H1 (cell line): ENCODE data around the gene SLC38A10. TPM values are rescaled to one million over a fixed set of nuclear protein-coding genes. Genes with fewer than 3 reads are reported as not detected.

ENCODE experiments used
- CTCF ChIA-PET: fragments of 300-600 bp; sonication (Branson Sonifier 250); formaldehyde crosslinking; loops from one replicate; lab custom pipeline; 2021; ENCODE audit not compliant: partially characterized antibody; lab: Charles Lee
- POLR2A ChIA-PET: fragments of 300-600 bp; sonication (Branson Sonifier 250); formaldehyde crosslinking; loops from one replicate; lab custom pipeline; 2021; ENCODE audit warnings: inconsistent platforms; ENCODE audit not compliant: partially characterized antibody; lab: Charles Lee
- DNase-seq, 2 experiments: peaks; one replicate each; pipeline versions ENCODE4 v3.0.0 to v3.0.0-alpha.2; 2010 to 2022; ENCODE audit warnings: low spot score in 2 of 2, low read depth in 1 of 2, mixed read lengths in 1 of 2
- FAIRE-seq: peaks from 2 replicates; lab custom pipeline; 2011; peaks lifted over from hg19 to GRCh38; lab: Jason Lieb, UNC
- H2AFZ ChIP-seq: 2 replicates; pipeline ENCODE4 v1.8.1; 2012; ENCODE audit warnings: low read length, inconsistent platforms
- H2AK5ac ChIP-seq: 2 replicates; pipeline ENCODE4 v1.6.1; 2013; ENCODE audit warnings: low read depth, low read length
- H2BK120ac ChIP-seq: replicated peaks from 2 replicates; pipeline ENCODE3; 2013; ENCODE audit warnings: low read depth, low read length, inconsistent platforms
- H2BK12ac ChIP-seq: 2 replicates; pipeline ENCODE4 v1.6.1; 2013; ENCODE audit warnings: low read depth, low read length
- H2BK15ac ChIP-seq: 2 replicates; pipeline ENCODE4 v1.6.1; 2013; ENCODE audit warnings: low read length
- H2BK20ac ChIP-seq: 2 replicates; pipeline ENCODE4 v1.6.1; 2013; ENCODE audit warnings: low read length
- H2BK5ac ChIP-seq: 2 replicates; pipeline ENCODE4 v1.6.1; 2013; ENCODE audit warnings: low read depth, low read length
- H3K14ac ChIP-seq: 2 replicates; pipeline ENCODE4 v1.6.1; 2013; ENCODE audit warnings: inconsistent platforms; ENCODE audit not compliant: insufficient read length
- H3K18ac ChIP-seq: 2 replicates; pipeline ENCODE4 v1.6.1; 2013; ENCODE audit warnings: low read length; ENCODE audit errors: extremely low read depth
- H3K23ac ChIP-seq: 2 replicates; pipeline ENCODE4 v1.6.1; 2013; ENCODE audit warnings: inconsistent platforms; ENCODE audit not compliant: insufficient read length
- H3K23me2 ChIP-seq: 2 replicates; pipeline ENCODE4 v1.6.1; 2013; ENCODE audit warnings: low read depth, low read length
- H3K27ac ChIP-seq: 2 replicates; pipeline ENCODE4 v1.6.1; 2011; ENCODE audit warnings: low read depth, low read length, inconsistent platforms
- H3K27me3 ChIP-seq, 4 experiments: replicated peaks in 1 of 4; 1 replicate in 1 of 4; 2 replicates in 3 of 4; pipeline versions ENCODE4 v1.6.1 to v1.8.1; 2011 to 2013; ENCODE audit warnings: low read length in 3 of 4, mild to moderate bottlenecking in 3 of 4, inconsistent platforms in 2 of 4, mixed read lengths in 2 of 4, moderate library complexity in 1 of 4; ENCODE audit not compliant: control insufficient read depth in 3 of 4, insufficient read depth in 3 of 4; ENCODE audit errors: extremely low read depth in 1 of 4
- H3K36me3 ChIP-seq, 4 experiments: 2 replicates each; pipeline versions ENCODE4 v1.6.1 to v1.8.1; 2011 to 2013; ENCODE audit warnings: mild to moderate bottlenecking in 4 of 4, low read length in 3 of 4, moderate library complexity in 2 of 4, control low read depth in 1 of 4, inconsistent platforms in 1 of 4; ENCODE audit not compliant: insufficient read depth in 4 of 4, control insufficient read depth in 2 of 4
- H3K4ac ChIP-seq: replicated peaks from 2 replicates; pipeline ENCODE3; 2013; ENCODE audit warnings: low read length, low read depth, mixed read lengths, inconsistent platforms; ENCODE audit not compliant: insufficient read length
- H3K4me1 ChIP-seq, 4 experiments: replicated peaks in 1 of 4; 1 replicate in 1 of 4; 2 replicates in 3 of 4; pipeline versions ENCODE4 v1.6.1 to v1.8.1; 2011 to 2013; ENCODE audit warnings: low read length in 3 of 4, inconsistent platforms in 2 of 4, mixed read lengths in 1 of 4; ENCODE audit not compliant: insufficient read depth in 4 of 4, control insufficient read depth in 3 of 4
- H3K4me2 ChIP-seq, 2 experiments: 2 replicates each; pipeline versions ENCODE4 v1.6.1 to v1.8.1; 2011 to 2013; ENCODE audit warnings: low read depth in 2 of 2, low read length in 2 of 2, control low read depth in 1 of 2, inconsistent platforms in 1 of 2, mild to moderate bottlenecking in 1 of 2; ENCODE audit not compliant: insufficient read depth in 1 of 2
- H3K4me3 ChIP-seq, 4 experiments: fragments of 200-600, 300-600 bp in 1 of 4; sonication (generic), shearing (Covaris generic), sonication (Bioruptor Twin) in 1 of 4; 2 replicates each; pipeline versions ENCODE4 v1.5.1 to v1.8.1; 2011 to 2016; ENCODE audit warnings: low read length in 4 of 4, low read depth in 3 of 4, control low read depth in 2 of 4, inconsistent platforms in 2 of 4, mild to moderate bottlenecking in 2 of 4, mixed read lengths in 1 of 4, moderate library complexity in 1 of 4; ENCODE audit not compliant: insufficient read depth in 2 of 4; ENCODE audit errors: extremely low read depth in 1 of 4
- H3K56ac ChIP-seq: replicated peaks from 2 replicates; pipeline ENCODE3; 2013; ENCODE audit warnings: low read depth, mild to moderate bottlenecking, mixed read lengths, low read length, inconsistent platforms; ENCODE audit not compliant: insufficient read length
- H3K79me1 ChIP-seq: 2 replicates; pipeline ENCODE4 v1.6.1; 2013; ENCODE audit warnings: low read depth, low read length, control low read depth
- H3K79me2 ChIP-seq, 2 experiments: 2 replicates each; pipeline versions ENCODE4 v1.6.1 to v1.8.1; 2012 to 2013; ENCODE audit warnings: low read length in 2 of 2, mild to moderate bottlenecking in 2 of 2, inconsistent platforms in 1 of 2; ENCODE audit not compliant: insufficient read depth in 2 of 2, control insufficient read depth in 1 of 2
- H3K9ac ChIP-seq, 4 experiments: replicated peaks in 1 of 4; 1 replicate in 1 of 4; 2 replicates in 3 of 4; pipeline versions ENCODE4 v1.6.1 to v1.8.1; 2011 to 2013; ENCODE audit warnings: low read depth in 3 of 4, low read length in 3 of 4, control low read depth in 2 of 4, mild to moderate bottlenecking in 2 of 4, moderate library complexity in 2 of 4, inconsistent platforms in 1 of 4; ENCODE audit errors: extremely low read depth in 1 of 4
- H3K9me3 ChIP-seq, 2 experiments: 2 replicates each; pipeline versions ENCODE4 v1.6.1 to v1.8.1; 2012 to 2013; ENCODE audit warnings: mild to moderate bottlenecking in 2 of 2, moderate library complexity in 2 of 2, control low read depth in 1 of 2, inconsistent platforms in 1 of 2, low read depth in 1 of 2, low read length in 1 of 2, mixed read lengths in 1 of 2; ENCODE audit not compliant: insufficient read depth in 2 of 2
- H4K20me1 ChIP-seq, 2 experiments: replicated peaks in 1 of 2; 2 replicates each; pipeline versions ENCODE3 to v1.8.1; 2011 to 2013; ENCODE audit warnings: inconsistent platforms in 2 of 2, low read length in 2 of 2, mild to moderate bottlenecking in 1 of 2; ENCODE audit not compliant: insufficient read depth in 2 of 2, control insufficient read depth in 1 of 2
- H4K5ac ChIP-seq: 2 replicates; pipeline ENCODE4 v1.6.1; 2013; ENCODE audit warnings: low read length, low read depth, mixed read lengths, inconsistent platforms; ENCODE audit not compliant: insufficient read length
- H4K8ac ChIP-seq: 2 replicates; pipeline ENCODE4 v1.8.0; 2013; ENCODE audit warnings: mild to moderate bottlenecking, moderate library complexity, low read length, inconsistent platforms; ENCODE audit not compliant: insufficient read depth; ENCODE audit errors: extremely low read depth
- H4K91ac ChIP-seq: replicated peaks from 2 replicates; pipeline ENCODE3; 2013; ENCODE audit warnings: low read length, mixed read lengths, inconsistent platforms; ENCODE audit not compliant: insufficient read length
- ASH2L ChIP-seq: fragments of 200-600, 300-600 bp; sonication (generic); IDR thresholded peaks from one replicate; pipeline ENCODE4 v1.7.1; 2017; ENCODE audit warnings: low read length
- BACH1 ChIP-seq: IDR thresholded peaks from 2 replicates; pipeline ENCODE4 v1.6.1; 2012; ENCODE audit warnings: low read length, improper control_type of control experiment
- BCL11A ChIP-seq, 2 experiments: IDR thresholded peaks; one replicate each; pipeline ENCODE4 v1.6.1; 2011; ENCODE audit warnings: low read depth in 2 of 2, low read length in 2 of 2, mild to moderate bottlenecking in 2 of 2
- BRCA1 ChIP-seq: IDR thresholded peaks from 2 replicates; pipeline ENCODE4 v1.6.1; 2012; ENCODE audit warnings: low read depth, low read length, improper control_type of control experiment
- CBX8 ChIP-seq: fragments of 300-800, 300-1000 bp; sonication (generic); IDR thresholded peaks from 2 replicates; pipeline ENCODE4 v1.7.1; 2016; ENCODE audit warnings: low read depth, low read length, borderline replicate concordance
- CTBP2 ChIP-seq: IDR thresholded peaks from 2 replicates; pipeline ENCODE4 v1.7.0; 2011; ENCODE audit warnings: borderline replicate concordance, mild to moderate bottlenecking, moderate library complexity, mixed read lengths, low read length; ENCODE audit not compliant: insufficient read depth, insufficient read length
- EZH2 ChIP-seq: fragments of 200-600 bp; sonication (generic); IDR thresholded peaks from 2 replicates; pipeline ENCODE4 v1.7.1; 2012; ENCODE audit warnings: low read depth, mild to moderate bottlenecking, moderate library complexity, low read length, inconsistent platforms; ENCODE audit not compliant: severe bottlenecking
- FOSL1 ChIP-seq: IDR thresholded peaks from 2 replicates; pipeline ENCODE4 v1.6.1; 2011; ENCODE audit warnings: mild to moderate bottlenecking, low read depth, low read length, moderate library complexity; ENCODE audit not compliant: insufficient read depth
- GABPA ChIP-seq: IDR thresholded peaks from 2 replicates; pipeline ENCODE4 v1.6.1; 2011; ENCODE audit warnings: mild to moderate bottlenecking, low read length, moderate library complexity, borderline replicate concordance; ENCODE audit not compliant: insufficient read depth
- KDM1A ChIP-seq: fragments of 200-600, 300-600 bp; sonication (generic); IDR thresholded peaks from 2 replicates; pipeline ENCODE4 v1.7.1; 2016; ENCODE audit warnings: mild to moderate bottlenecking, low read length, borderline replicate concordance
- NRF1 ChIP-seq: IDR thresholded peaks from 2 replicates; pipeline ENCODE4 v1.6.1; 2011; ENCODE audit warnings: mild to moderate bottlenecking, low read depth, low read length, improper control_type of control experiment
- RNF2 ChIP-seq: fragments of 200-900, 300-1000 bp; sonication (generic); IDR thresholded peaks from 2 replicates; pipeline ENCODE4 v1.7.1; 2016; ENCODE audit warnings: borderline replicate concordance, low read depth, mild to moderate bottlenecking, antibody characterized with exemption, low read length; ENCODE audit not compliant: poor library complexity, severe bottlenecking; ENCODE audit errors: missing control alignments
- TAF7 ChIP-seq: optimal IDR thresholded peaks from 2 replicates; pipeline ENCODE3; 2011; ENCODE audit warnings: low read depth, mild to moderate bottlenecking, inconsistent platforms, low read length, moderate library complexity, borderline replicate concordance
- WGBS, 2 experiments: shearing (Covaris generic) in 1 of 2; methylation state at CpG; one replicate each; pipeline versions ENCODE4 v1.1.6 to v1.1.7; 2013 to 2015; ENCODE audit warnings: low lambda C conversion rate in 2 of 2, mixed read lengths in 2 of 2, inconsistent platforms in 1 of 2, low coverage in 1 of 2, missing lambda C conversion rate in 1 of 2; ENCODE audit not compliant: insufficient replicate concordance in 2 of 2, insufficient coverage in 1 of 2, insufficient read length in 1 of 2; ENCODE audit errors: extremely low coverage in 1 of 2, missing lambda C conversion rate in 1 of 2; 5-methylcytosine and 5-hydroxymethylcytosine counted together
- polyA plus RNA-seq, 7 experiments: library from polyadenylated mRNA; depleted of rRNA in 3 of 7; stranded (reverse) in 5 of 7; unstranded in 2 of 7; fragments of >200 nt in 5 of 7; fragments of 200-250 nt in 2 of 7; gene quantifications; 1 replicate in 5 of 7; 2 replicates in 1 of 7; 4 replicates in 1 of 7; pipeline versions ENCODE4 v1.2.1 to v1.2.3, GENCODE V29; 2011 to 2013; ENCODE audit warnings: missing spikeins in 2 of 7, mixed read lengths in 2 of 7
- total RNA-seq: library from RNA; stranded (reverse); fragmentation: NEBNext Ultra II Directional; extraction: Animal tissue kit (Norgen Biotek cat#: 25700); gene quantifications from 2 replicates; pipeline ENCODE4 v1.2.1, GENCODE V29; 2021

The SLC38A10 gene
- total and polyA plus RNA-seq, 2 of the 8 experiments (the other 6 are each of a cell fraction or from before 2014, with no cell fraction given), result 26.4 to 41.0 TPM

DNA sequence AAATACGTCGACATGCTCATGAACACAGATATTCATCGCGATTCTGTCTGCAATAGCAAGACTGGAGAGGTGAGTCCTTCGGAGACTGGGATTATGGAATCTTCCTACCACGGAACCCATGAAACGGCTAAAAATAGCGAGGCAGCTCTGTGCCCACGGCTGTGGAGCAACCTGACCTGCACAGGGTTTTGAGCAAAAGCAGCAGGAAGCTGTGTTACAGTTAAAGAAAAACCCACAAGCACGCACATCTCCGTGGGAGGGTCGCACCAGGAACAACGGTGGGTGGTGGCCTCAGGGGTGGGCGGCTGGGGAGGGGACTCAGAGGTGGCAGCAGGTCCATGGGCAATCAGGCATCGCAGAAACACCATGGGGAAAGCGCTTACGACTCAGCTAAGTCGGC, 24.8 kb downstream of the SLC38A10 start:
- Histone ChIP-seq H3K9me3 (no peaks in the 10 kb centered on the region), H3K36me3 (peaks cover 0 to 19% (median 2%) of the 10 kb centered on the region in 4 experiments; a peak in 3 of 8 replicates), H4K8ac (no peak overlapping the region), H3K27me3 (no peaks in the 10 kb centered on the region), H4K5ac (no peak overlapping the region), H3K4ac (no peak overlapping the region), H3K18ac (no peak overlapping the region), H2BK5ac (no peak overlapping the region), H3K23ac (no peak overlapping the region), H3K27ac (no peak overlapping the region), H2BK15ac (no peak overlapping the region), H3K4me3 (no peak overlapping the region), H3K79me1 (peaks cover 5% of the 10 kb centered on the region; the same call in 1 of the 2 replicates), H2BK12ac (no peak overlapping the region), H2BK20ac (no peak overlapping the region), H2AK5ac (no peak overlapping the region), H3K23me2 (no peaks in the 10 kb centered on the region), H3K4me2 (no peak overlapping the region), H4K91ac (no peak overlapping the region), H2AFZ (no peak overlapping the region), H3K9ac (no peak overlapping the region), H3K4me1 (no peaks in the 10 kb centered on the region), H3K56ac (no peak overlapping the region), H4K20me1 (peaks cover 6% of the 10 kb centered on the region in 2 experiments), H3K14ac (no peak overlapping the region), H3K79me2 (no peaks in the 10 kb centered on the region), H2BK120ac (no peak overlapping the region)
- DNase-seq (no peak), FAIRE-seq (no peak)
- POLR2A ChIA-PET, result interaction anchor here (1.6 kb wide), 1 partner anchor 9 kb away, joined by 3 read pairs; no protein-coding TSS in a partner anchor
- CTCF ChIA-PET, result interaction anchor here (1.1 to 1.7 kb wide), 2 partner anchors 18 to 292 kb away, joined by 5 to 7 read pairs; no protein-coding TSS in a partner anchor
- WGBS, 2 experiments, result 95% methylated on average over 17 of the region's 18 CpGs; no CpG with 5 or more reads in 1 of the 2 experiments
- TF ChIP-seq KDM1A (no peak), EZH2 (no peak), GABPA (no peak), RNF2 (no peak), FOSL1 (no peak), ASH2L (no peak), TAF7 (no peak), BCL11A (IDR thresholded peaks at IDR 0.05; ENCODE audit: low read depth in 2 of 2, low read length in 2 of 2) (no peak), NRF1 (no peak), BRCA1 (no peak), CTBP2 (no peak), BACH1 (no peak), CBX8 (no peak)
